Measurements from ENCODE around the gene DDTL.

The DDTL gene

GRCh38 chr22:24007253-24008021 is 40.7 kb downstream of the DDTL start:
- FAIRE-seq, result no peak

- no peak for FAIRE-seq
Measured at GRCh38 chr22:24008022-24008283, 41.3 kb downstream of the DDTL start.

GRCh38 chr22:24008381-24009226 is 41.9 kb downstream of the DDTL start:
- FAIRE-seq, result no peak

- FAIRE-seq, result no peak
Measured at GRCh38 chr22:24009227-24010017, 42.7 kb downstream of the DDTL start.

- no peak for FAIRE-seq
Measured at GRCh38 chr22:24010018-24010391, 43.3 kb downstream of the DDTL start.

GRCh38 chr22:24011735-24012068 is 45.0 kb downstream of the DDTL start:
- no peak for FAIRE-seq

GRCh38 chr22:24016156-24016555 is 49.5 kb downstream of the DDTL start:
- FAIRE-seq, result no peak

- no peak for FAIRE-seq
Measured at GRCh38 chr22:24021304-24021703, 54.6 kb downstream of the DDTL start.

All from colon (tissue), 2 donors.